Right atrium auricular region (tissue), 2 donors: Measurements from ENCODE around the gene TFEB. TPM values are rescaled to one million over a fixed set of nuclear protein-coding genes. Genes with fewer than 3 reads are reported as not detected.

Source experiments
- DNase-seq: peaks from one replicate; pipeline ENCODE4 v3.0.0-alpha.2; 2019; ENCODE audit warnings: low spot score
- H3K27ac ChIP-seq, 2 donors: fragments of 200-600 bp; sonication (generic); 1 replicate in 1 of 2; 2 replicates in 1 of 2; pipeline ENCODE4 v1.5.1; 2016 to 2019
- H3K27me3 ChIP-seq, 2 donors: fragments of 200-600 bp; sonication (generic); one replicate each; pipeline versions ENCODE4 v1.5.1 to v1.6.0; 2017 to 2019
- H3K36me3 ChIP-seq: fragments of 200-600 bp; sonication (generic); one replicate; pipeline ENCODE4 v1.5.1; 2016
- H3K4me1 ChIP-seq, 2 donors: fragments of 200-600 bp; sonication (generic); one replicate each; pipeline versions ENCODE4 v1.5.1 to v1.6.0; 2017 to 2019
- H3K4me3 ChIP-seq, 2 donors: fragments of 200-600 bp; sonication (generic); 1 replicate in 1 of 2; 2 replicates in 1 of 2; pipeline ENCODE4 v1.5.1; 2017 to 2019; ENCODE audit warnings: mild to moderate bottlenecking in 1 of 2, moderate library complexity in 1 of 2
- H3K9me3 ChIP-seq, 2 donors: fragments of 200-600 bp; sonication (generic); one replicate each; pipeline ENCODE4 v1.5.1; 2019
- CTCF ChIP-seq, 2 donors: fragments of 200-600 bp; sonication (generic); IDR thresholded peaks; one replicate each; pipeline ENCODE4 v1.5.1; 2019; ENCODE audit warnings: antibody characterized with exemption in 2 of 2
- total RNA-seq, 2 donors: library from RNA; depleted of rRNA; stranded (reverse); fragments of >200 nt; gene quantifications; one replicate each; pipeline ENCODE4 v1.1.0, GENCODE V29; 2016

Gene TFEB
- total RNA-seq, result 10 to 100 TPM; 31.5 to 35.8 TPM

GRCh38 chr6:41735427-41736185, at the start of gene TFEB:
Gene TFEB, minus strand, starts transcription at chr6:41735608. Its CDS starts 44,395 bp downstream, at chr6:41691213.
- H3K27me3 ChIP-seq, result no peaks in the 10 kb centered on the region
- H3K4me1 ChIP-seq, result peaks cover 0 to 39% of the 10 kb centered on the region in 2 donors
- peak within 1 kb of the TSS; percentile 97 to 99 for H3K27ac ChIP-seq
- H3K4me3 ChIP-seq, result peak within 1 kb of the TSS; percentile 97
- no peaks in the 10 kb centered on the region for H3K9me3 ChIP-seq
- peak; percentile 87 to 98 for TF ChIP-seq CTCF (IDR thresholded peaks at IDR 0.05)
- H3K36me3 ChIP-seq, result no peaks in the 10 kb centered on the region
- DNase-seq, result peak; percentile 94

GRCh38 chr6:41784581-41785171, 49.3 kb upstream of the TFEB start:
- H3K27ac ChIP-seq, result no peak overlapping the region
- no peak for TF ChIP-seq CTCF (IDR thresholded peaks at IDR 0.05)
- no peak overlapping the region for H3K4me3 ChIP-seq
- peaks cover 0 to 54% of the 10 kb centered on the region in 2 donors for H3K4me1 ChIP-seq
- peaks cover 9% of the 10 kb centered on the region for H3K36me3 ChIP-seq
- no peaks in the 10 kb centered on the region for H3K27me3 ChIP-seq
- no peak for DNase-seq
- no peaks in the 10 kb centered on the region for H3K9me3 ChIP-seq

GRCh38 chr6:41783106-41783780, 47.8 kb upstream of the TFEB start:
- Histone ChIP-seq H3K4me3 (no peak overlapping the region), H3K4me1 (peaks cover 0 to 50% of the 10 kb centered on the region in 2 donors)
- no peak for DNase-seq

GRCh38 chr6:41781366-41781730, 45.9 kb upstream of the TFEB start:
- no peaks in the 10 kb centered on the region for H3K27me3 ChIP-seq
- H3K9me3 ChIP-seq, result no peaks in the 10 kb centered on the region
- peaks cover 0 to 50% of the 10 kb centered on the region in 2 donors for H3K4me1 ChIP-seq
- peak overlapping the region; percentile 54 to 82 for H3K4me3 ChIP-seq
- H3K36me3 ChIP-seq, result peaks cover 8% of the 10 kb centered on the region
- TF ChIP-seq CTCF (IDR thresholded peaks at IDR 0.05), result no peak
- peak overlapping the region; percentile 84 to 87 for H3K27ac ChIP-seq
- no peak for DNase-seq

More at GRCh38 chr6:41783106-41783780, 47.8 kb upstream of the TFEB start:
- no peak overlapping the region for H3K27ac ChIP-seq
- H3K9me3 ChIP-seq, result no peaks in the 10 kb centered on the region
- no peak for TF ChIP-seq CTCF (IDR thresholded peaks at IDR 0.05)
- H3K36me3 ChIP-seq, result no peaks in the 10 kb centered on the region
- no peaks in the 10 kb centered on the region for H3K27me3 ChIP-seq

GRCh38 chr6:41780551-41781365, 45.4 kb upstream of the TFEB start, which contains the start of gene PRICKLE4:
Gene PRICKLE4, plus strand, starts transcription at chr6:41780782. Its CDS starts 2,692 bp downstream, at chr6:41783474.
- Histone ChIP-seq H3K27ac (peak within 1 kb of the TSS; percentile 84 to 87), H3K4me3 (peak within 1 kb of the TSS; percentile 54 to 82), H3K4me1 (peaks cover 0 to 44% of the 10 kb centered on the region in 2 donors), H3K27me3 (no peaks in the 10 kb centered on the region), H3K9me3 (no peaks in the 10 kb centered on the region), H3K36me3 (peaks cover 11% of the 10 kb centered on the region)
- DNase-seq, result peak; percentile 75
- no peak for TF ChIP-seq CTCF (IDR thresholded peaks at IDR 0.05)
